ENCODE data around the gene METTL21A.

- TF ChIP-seq, protein P1, sequence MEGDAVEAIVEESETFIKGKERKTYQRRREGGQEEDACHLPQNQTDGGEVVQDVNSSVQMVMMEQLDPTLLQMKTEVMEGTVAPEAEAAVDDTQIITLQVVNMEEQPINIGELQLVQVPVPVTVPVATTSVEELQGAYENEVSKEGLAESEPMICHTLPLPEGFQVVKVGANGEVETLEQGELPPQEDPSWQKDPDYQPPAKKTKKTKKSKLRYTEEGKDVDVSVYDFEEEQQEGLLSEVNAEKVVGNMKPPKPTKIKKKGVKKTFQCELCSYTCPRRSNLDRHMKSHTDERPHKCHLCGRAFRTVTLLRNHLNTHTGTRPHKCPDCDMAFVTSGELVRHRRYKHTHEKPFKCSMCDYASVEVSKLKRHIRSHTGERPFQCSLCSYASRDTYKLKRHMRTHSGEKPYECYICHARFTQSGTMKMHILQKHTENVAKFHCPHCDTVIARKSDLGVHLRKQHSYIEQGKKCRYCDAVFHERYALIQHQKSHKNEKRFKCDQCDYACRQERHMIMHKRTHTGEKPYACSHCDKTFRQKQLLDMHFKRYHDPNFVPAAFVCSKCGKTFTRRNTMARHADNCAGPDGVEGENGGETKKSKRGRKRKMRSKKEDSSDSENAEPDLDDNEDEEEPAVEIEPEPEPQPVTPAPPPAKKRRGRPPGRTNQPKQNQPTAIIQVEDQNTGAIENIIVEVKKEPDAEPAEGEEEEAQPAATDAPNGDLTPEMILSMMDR (IDR thresholded peaks at IDR 0.05), result no peak
- TF ChIP-seq POLR2A (IDR thresholded peaks at IDR 0.05), result no peak
Observed at GRCh38 chr2:207674266-207674774, 49.1 kb upstream of the METTL21A start.
